Medulla oblongata (tissue), 1 donor: ENCODE data around the gene KCNJ3.

Source experiments
- DNase-seq: peaks from one replicate; pipeline ENCODE4 v3.0.0-alpha.2; 2015; ENCODE audit errors: extremely low spot score

The KCNJ3 gene

GRCh38 chr2:154707994-154708575, 9.6 kb downstream of the KCNJ3 start:
- DNase-seq: no peak

DNA sequence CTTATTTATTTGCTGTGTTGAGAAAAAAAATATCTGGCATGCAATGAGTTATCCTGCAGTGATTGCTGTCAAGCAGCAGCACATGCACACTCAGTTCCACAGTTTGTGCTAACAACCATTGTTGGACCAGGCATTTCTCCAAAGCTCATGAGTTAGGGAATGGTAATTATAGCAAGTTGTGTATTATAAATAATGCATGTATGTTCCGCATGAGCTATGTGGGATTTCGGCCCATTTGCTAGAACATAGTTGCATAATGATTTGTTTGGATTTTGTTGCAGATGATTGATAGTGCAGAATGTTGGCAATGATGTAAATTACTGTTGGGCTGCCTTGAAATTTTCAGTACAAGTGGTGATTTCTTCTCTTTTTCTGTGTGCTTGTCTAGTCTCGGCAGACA, 10.7 kb downstream of the KCNJ3 start:
- no peak for DNase-seq

GRCh38 chr2:154710078-154710477, 11.6 kb downstream of the KCNJ3 start:
- no peak for DNase-seq

DNA sequence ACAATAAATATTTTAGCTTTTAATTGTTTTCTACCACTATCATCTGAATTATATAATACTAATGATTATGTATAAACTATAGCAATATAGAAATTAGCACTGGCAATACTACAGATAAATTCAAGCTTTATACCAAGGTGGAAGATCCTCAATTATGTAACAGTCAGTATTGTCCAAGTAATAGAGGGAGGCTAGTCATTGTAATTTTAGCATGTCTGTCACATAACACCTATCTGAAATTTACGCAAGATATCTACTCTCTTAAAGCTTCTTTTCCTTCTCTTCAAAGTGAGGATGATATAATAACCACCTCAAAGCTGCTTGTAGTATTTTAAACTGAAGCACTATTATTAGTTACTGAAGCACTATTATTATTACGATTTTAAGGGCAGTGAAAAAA, 12.2 kb downstream of the KCNJ3 start:
- no peak for DNase-seq

DNA sequence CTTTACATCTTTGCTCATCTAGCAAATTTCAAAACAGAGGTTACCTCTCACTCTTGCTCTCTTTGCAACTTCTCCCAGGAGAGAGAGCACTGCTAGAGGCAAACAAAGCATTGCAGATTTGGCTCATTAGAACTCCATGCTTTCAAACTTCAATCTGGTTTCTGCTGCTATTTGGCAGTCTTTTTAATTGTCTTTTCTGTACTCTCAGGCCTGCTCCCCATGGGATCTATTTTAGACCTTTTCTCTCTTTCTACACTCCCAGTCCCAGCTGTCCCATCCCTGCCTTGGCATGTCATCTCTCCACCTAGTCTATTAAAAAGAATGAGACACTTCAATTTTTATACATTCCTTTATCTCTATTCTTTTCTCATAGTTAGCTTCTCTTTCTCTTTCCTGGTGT, 15.2 kb downstream of the KCNJ3 start:
- DNase-seq: no peak

DNA sequence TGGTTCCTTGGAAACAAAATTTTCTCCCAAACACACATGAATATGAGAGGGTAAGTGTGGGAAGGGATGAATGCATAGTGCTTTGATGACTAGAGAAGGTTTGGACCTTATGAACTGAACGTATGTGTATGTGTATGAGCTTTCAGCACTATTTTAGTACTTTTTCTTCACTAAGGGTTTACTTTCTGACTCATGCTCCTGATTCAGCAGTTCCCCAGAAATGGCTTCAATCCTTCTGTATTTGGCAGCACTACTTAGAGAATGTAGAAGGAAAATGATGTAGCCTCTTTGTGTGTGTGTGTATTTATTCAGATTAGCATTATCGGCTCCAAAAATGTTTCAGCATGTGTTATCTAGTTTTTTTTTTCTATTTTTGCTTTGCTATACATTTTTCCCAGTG, 22.2 kb downstream of the KCNJ3 start:
- no peak for DNase-seq

- DNase-seq: no peak
These were observed 25.8 kb downstream of the KCNJ3 start for GRCh38 chr2:154724194-154724797.

GRCh38 chr2:154740361-154740760, 41.9 kb downstream of the KCNJ3 start:
- DNase-seq: no peak

GRCh38 chr2:154758871-154759270, 60.4 kb downstream of the KCNJ3 start:
- DNase-seq: no peak

- no peak for DNase-seq
These were observed 64.1 kb downstream of the KCNJ3 start for GRCh38 chr2:154762638-154763037.

DNA sequence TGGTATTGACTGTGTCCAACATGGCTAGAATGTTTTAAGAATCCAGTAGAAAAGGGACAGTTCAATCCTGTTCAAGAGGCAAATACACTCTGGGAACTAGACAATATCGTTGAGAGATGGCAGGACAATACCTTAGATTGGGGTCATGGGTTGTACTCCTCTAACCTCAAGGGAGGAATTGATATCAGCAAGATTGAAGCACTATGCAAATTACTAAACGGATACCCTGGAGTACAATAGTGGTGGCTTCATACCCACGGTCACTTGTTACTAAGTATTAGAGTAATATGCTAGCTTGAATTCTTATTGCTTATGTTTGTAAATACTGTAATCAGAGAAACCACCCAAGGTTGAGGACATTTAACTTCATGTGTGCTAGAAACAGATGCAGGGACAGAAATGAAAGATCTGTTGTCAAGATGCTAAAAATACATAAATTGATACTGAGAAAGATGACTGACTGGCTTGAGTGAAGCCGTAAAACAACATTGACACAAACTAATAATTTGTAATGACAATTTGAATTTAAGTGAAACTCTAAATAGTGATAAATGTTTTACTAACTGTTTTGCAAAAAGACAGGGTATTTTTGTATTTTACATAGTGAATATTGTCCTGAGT, 73.3 kb downstream of the KCNJ3 start:
- DNase-seq: no peak

GRCh38 chr2:154776825-154777224, 78.3 kb downstream of the KCNJ3 start:
- DNase-seq: no peak

GRCh38 chr2:154794406-154794805, 95.9 kb downstream of the KCNJ3 start:
- peak; percentile 30 for DNase-seq

DNA sequence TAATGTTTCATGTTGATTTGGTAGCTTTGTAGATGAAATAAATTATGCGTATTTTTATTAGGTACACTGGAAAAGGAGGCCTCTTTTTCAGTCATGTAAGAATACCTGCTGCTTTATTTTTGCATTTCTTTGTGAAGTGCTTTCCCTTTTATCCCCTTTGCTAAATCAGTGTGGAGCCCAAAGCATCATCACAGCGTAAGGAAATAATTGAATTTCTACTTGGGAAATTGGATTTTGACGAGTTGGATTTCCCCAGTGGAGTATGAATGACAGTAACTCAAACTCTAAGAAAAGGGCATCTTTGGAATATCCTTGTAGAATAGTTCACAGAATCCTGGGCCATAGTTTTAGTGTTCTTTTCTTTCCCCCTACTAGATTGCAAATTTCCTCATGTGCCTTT, 97.2 kb downstream of the KCNJ3 start:
- DNase-seq: no peak

DNA sequence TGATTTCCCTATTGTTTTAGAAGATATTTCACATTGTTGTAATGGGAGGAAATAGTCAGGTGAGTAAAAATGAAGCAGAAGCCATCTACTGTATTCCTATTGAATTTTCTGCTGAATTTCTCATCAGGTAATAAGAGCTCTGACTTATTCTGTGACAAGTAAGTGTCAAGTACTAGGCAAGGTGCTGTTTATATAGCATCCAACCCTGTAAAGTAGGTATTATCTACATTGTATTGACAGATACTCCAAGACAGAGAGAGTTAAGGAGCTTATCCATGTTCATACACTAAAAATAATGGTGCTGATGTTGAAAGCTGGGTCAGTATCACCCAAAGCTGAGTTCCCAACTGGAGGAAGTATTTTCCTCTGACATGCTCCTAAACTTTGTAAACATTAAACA, 106.0 kb downstream of the KCNJ3 start:
- no peak for DNase-seq

DNA sequence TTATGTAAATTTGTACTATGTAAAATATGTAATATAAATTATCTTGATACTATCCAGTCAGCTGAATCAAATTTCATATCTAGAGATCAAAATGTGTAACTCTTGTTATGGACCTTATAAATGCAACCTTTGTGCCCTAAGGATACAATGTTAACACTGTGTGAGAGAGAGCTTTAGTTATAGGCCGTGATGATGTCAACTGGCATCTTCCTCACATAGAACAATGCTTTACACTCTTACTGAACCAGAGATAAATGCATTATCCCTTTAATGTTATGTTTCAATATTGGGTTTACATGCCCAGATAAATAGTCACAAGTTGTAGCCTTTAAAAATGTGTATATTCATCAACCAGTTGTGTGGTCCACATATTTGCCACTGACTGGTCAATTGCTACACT, 115.1 kb downstream of the KCNJ3 start:
- DNase-seq: peak; percentile 62

- DNase-seq: no peak
These were observed 116.4 kb downstream of the KCNJ3 start for GRCh38 chr2:154814856-154815255.

DNA sequence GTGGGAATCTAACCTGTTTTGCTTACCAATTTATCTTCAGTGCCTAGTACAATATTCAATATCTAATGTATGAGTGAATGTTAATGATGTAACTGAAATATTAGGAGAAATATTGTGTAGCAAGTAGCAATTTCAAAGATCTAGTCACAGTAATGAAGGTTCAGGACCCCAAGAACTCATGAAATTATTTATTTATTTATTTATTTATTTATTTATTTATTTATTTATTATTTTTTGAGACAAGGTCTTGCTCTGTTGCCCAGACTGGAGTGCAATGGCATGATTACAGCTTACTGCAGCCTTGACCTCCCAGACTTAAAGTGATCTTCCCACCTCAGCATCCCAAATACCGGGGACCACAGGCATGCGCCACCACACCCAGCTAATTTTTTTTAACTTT, 126.9 kb downstream of the KCNJ3 start:
- DNase-seq: no peak

- no peak for DNase-seq
These were observed 128.3 kb downstream of the KCNJ3 start for GRCh38 chr2:154826827-154827226.

- DNase-seq: no peak
These were observed 128.8 kb downstream of the KCNJ3 start for GRCh38 chr2:154827286-154827685.

GRCh38 chr2:154832711-154833110, 134.2 kb downstream of the KCNJ3 start:
- DNase-seq: no peak

DNA sequence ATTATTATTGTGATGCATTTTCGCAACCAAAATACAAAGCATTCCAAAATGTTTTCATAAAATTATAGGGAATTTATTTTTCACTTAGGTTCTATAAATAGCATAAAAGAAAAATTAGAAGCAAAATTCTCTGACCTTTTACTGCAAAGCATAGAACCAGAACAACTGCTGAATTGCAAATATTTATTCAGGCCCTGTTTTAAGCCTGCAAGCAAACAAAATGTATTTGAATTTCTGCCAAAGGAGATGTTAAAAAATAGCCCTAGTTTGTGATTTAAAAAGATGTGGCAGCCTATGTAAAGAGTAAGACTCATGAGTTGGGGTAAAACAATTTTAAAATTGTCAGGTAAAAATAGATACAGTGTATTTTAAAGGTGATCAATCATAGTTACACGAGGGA, 138.1 kb downstream of the KCNJ3 start:
- DNase-seq: no peak

DNA sequence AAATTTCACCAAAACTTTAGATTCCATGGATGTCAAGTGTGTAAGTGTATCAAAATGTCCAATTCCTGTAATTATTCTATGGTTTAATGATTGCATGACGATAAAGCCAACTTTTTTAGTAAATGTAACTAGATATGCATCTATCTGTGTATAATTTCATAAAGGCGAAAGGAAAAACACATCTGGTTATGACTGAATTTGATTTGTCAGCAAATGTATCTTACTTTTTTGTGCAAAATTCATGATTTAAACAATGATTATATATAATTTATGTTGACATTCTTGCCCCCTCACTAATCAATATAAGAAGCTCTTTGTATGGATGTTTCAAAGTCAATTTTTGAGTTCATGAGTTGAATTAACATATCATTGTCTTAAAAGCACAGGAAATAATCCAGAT, 138.5 kb downstream of the KCNJ3 start:
- no peak for DNase-seq

GRCh38 chr2:154844513-154844912, 146.0 kb downstream of the KCNJ3 start:
- no peak for DNase-seq
